Parathyroid adenoma (tissue), 2 donors: ENCODE measurements around the gene ARHGAP24.

Experiments used
- H2AFZ ChIP-seq: fragments of 300-600 bp; sonication (generic); one replicate; pipeline ENCODE4 v1.7.0; 2017; ENCODE audit warnings: antibody characterized with exemption, mild to moderate bottlenecking
- H3K27ac ChIP-seq: fragments of 300-600 bp; sonication (generic); one replicate; pipeline ENCODE4 v1.7.0; 2017
- H3K27me3 ChIP-seq: fragments of 300-600 bp; sonication (generic); one replicate; pipeline ENCODE4 v1.7.0; 2017; ENCODE audit warnings: low read length; ENCODE audit not compliant: control insufficient read depth, insufficient read depth
- H3K36me3 ChIP-seq: fragments of 300-600 bp; sonication (generic); one replicate; pipeline ENCODE4 v1.7.0; 2017; ENCODE audit warnings: low read length; ENCODE audit not compliant: control insufficient read depth, insufficient read depth
- H3K4me1 ChIP-seq: fragments of 300-600 bp; sonication (generic); one replicate; pipeline ENCODE4 v1.7.0; 2017; ENCODE audit warnings: control low read depth
- H3K4me2 ChIP-seq: fragments of 300-600 bp; sonication (generic); one replicate; pipeline ENCODE4 v1.7.0; 2017; ENCODE audit warnings: low read length
- H3K4me3 ChIP-seq: fragments of 300-600 bp; sonication (generic); one replicate; pipeline ENCODE4 v1.7.0; 2017; ENCODE audit warnings: low read depth, low read length
- H3K79me2 ChIP-seq: fragments of 300-600 bp; sonication (generic); one replicate; pipeline ENCODE4 v1.7.0; 2017; ENCODE audit warnings: control low read depth
- H3K9ac ChIP-seq: fragments of 300-600 bp; sonication (generic); one replicate; pipeline ENCODE4 v1.7.0; 2017; ENCODE audit warnings: mild to moderate bottlenecking
- H3K9me3 ChIP-seq: fragments of 300-600 bp; sonication (generic); one replicate; pipeline ENCODE4 v1.7.0; 2017; ENCODE audit warnings: low read length; ENCODE audit not compliant: control insufficient read depth
- CTCF ChIP-seq: fragments of 300-600 bp; sonication (generic); IDR thresholded peaks from one replicate; pipeline ENCODE4 v1.7.0; 2017; ENCODE audit warnings: antibody characterized with exemption, mild to moderate bottlenecking
- donor health status: primary hyperparathyroidism.

Gene ARHGAP24

DNA sequence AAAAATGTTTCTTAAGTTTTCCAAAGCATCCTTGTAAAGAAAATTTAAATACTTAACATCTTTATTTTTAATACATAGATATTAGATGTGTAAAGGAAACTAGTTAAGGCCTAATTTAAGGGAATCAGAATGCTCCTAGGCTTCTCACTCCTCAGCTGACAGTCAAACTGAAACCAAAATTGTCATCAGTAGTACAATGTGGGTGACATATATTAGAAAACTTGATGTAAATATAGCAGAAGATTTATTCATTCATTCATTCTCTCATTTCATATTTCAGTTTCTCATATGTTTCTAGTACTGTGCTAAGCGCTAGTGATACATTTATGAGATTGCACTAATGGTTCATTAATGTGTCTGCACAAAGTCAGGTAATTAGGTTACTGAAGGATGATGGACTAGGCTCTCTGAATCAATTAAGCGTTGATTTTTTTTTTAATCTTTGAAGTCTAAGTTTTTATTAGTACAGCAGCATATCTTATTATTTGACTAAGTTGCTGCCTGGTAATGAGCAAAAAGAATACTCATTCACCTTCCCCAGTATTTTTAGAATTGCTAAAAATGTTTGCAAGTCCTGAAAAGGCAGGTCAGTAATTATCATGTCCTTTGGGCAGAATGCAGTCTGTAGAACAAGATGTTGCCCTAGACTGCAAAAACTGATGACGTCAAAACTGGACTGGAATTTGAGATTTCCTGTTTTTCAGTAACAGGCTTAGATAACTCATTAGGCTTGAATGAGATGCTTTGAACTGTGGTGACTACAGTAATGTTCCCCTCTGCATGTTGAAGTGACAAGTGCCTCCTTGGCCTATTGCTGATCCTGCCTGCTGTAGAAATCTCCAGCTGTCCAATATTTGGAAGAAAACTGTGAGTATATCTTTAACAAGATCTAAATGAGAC, 128.7 kb downstream of the ARHGAP24 start:
- H3K4me2 ChIP-seq = no peak overlapping the region
- H3K4me1 ChIP-seq = no peaks in the 10 kb centered on the region
- H3K9me3 ChIP-seq = no peaks in the 10 kb centered on the region
- no peak for TF ChIP-seq CTCF
- no peaks in the 10 kb centered on the region for H3K79me2 ChIP-seq
- no peak overlapping the region for H3K27ac ChIP-seq
- H3K9ac ChIP-seq = no peak overlapping the region
- no peaks in the 10 kb centered on the region for H3K36me3 ChIP-seq
- H3K4me3 ChIP-seq = no peak overlapping the region
- no peaks in the 10 kb centered on the region for H3K27me3 ChIP-seq
- no peak overlapping the region for H2AFZ ChIP-seq

- TF ChIP-seq CTCF = no peak
- Histone ChIP-seq H3K4me3 (no peak overlapping the region), H3K27ac (no peak overlapping the region)
Measured at GRCh38 chr4:85606505-85606904, 131.6 kb downstream of the ARHGAP24 start.

GRCh38 chr4:85607624-85608023, 132.7 kb downstream of the ARHGAP24 start:
- H3K27ac ChIP-seq = no peak overlapping the region
- no peak overlapping the region for H3K4me3 ChIP-seq
- no peaks in the 10 kb centered on the region for H3K36me3 ChIP-seq
- H2AFZ ChIP-seq = no peak overlapping the region
- H3K9ac ChIP-seq = no peak overlapping the region
- H3K79me2 ChIP-seq = no peaks in the 10 kb centered on the region
- no peak for TF ChIP-seq CTCF
- no peaks in the 10 kb centered on the region for H3K4me1 ChIP-seq
- H3K9me3 ChIP-seq = no peaks in the 10 kb centered on the region
- no peaks in the 10 kb centered on the region for H3K27me3 ChIP-seq
- H3K4me2 ChIP-seq = no peak overlapping the region

More at GRCh38 chr4:85606505-85606904, 131.6 kb downstream of the ARHGAP24 start:
- H3K9ac ChIP-seq = no peak overlapping the region
- H3K27me3 ChIP-seq = no peaks in the 10 kb centered on the region
- no peaks in the 10 kb centered on the region for H3K36me3 ChIP-seq
- no peak overlapping the region for H3K4me2 ChIP-seq
- no peaks in the 10 kb centered on the region for H3K4me1 ChIP-seq
- H2AFZ ChIP-seq = no peak overlapping the region
- no peaks in the 10 kb centered on the region for H3K9me3 ChIP-seq
- H3K79me2 ChIP-seq = no peaks in the 10 kb centered on the region

DNA sequence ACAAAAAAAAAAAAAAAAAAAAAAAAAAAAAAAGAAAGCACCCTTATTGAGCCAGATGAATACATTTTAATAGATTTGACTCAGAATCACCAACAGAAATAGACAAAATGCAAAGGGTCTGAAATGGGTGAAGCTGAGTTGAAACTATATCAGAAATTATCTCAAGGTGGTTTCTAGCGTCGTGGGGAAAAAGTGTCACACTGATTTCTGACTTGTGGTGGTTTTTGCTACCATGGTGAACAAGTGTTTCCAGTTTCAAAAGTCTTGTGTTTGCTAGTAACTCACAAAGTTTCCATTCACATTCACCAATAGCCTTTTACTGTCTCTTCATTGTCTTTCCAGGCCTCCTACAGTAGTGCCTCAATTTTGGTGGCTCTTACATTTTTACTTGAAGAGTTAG, 135.5 kb downstream of the ARHGAP24 start:
- Histone ChIP-seq H3K4me2 (no peak overlapping the region), H3K9me3 (no peaks in the 10 kb centered on the region), H3K4me1 (no peaks in the 10 kb centered on the region), H3K27me3 (no peaks in the 10 kb centered on the region), H3K4me3 (no peak overlapping the region), H2AFZ (no peak overlapping the region), H3K9ac (no peak overlapping the region), H3K36me3 (no peaks in the 10 kb centered on the region), H3K79me2 (no peaks in the 10 kb centered on the region), H3K27ac (no peak overlapping the region)
- no peak for TF ChIP-seq CTCF

GRCh38 chr4:85611661-85612060, 136.7 kb downstream of the ARHGAP24 start:
- no peak for TF ChIP-seq CTCF

More at GRCh38 chr4:85611661-85612060, 136.7 kb downstream of the ARHGAP24 start:
- Histone ChIP-seq H3K4me2 (no peak overlapping the region), H3K9me3 (no peaks in the 10 kb centered on the region), H2AFZ (no peak overlapping the region), H3K79me2 (no peaks in the 10 kb centered on the region), H3K9ac (no peak overlapping the region), H3K27ac (no peak overlapping the region), H3K4me1 (no peaks in the 10 kb centered on the region), H3K4me3 (no peak overlapping the region), H3K27me3 (no peaks in the 10 kb centered on the region), H3K36me3 (no peaks in the 10 kb centered on the region)
